HepG2 (cell line): ENCODE data around the gene SLC25A45. TPM values are rescaled to one million over a fixed set of nuclear protein-coding genes. Genes with fewer than 3 reads are reported as not detected.

Source experiments
- AGO2 ChIP-seq: fragments of 200-400 bp; formaldehyde crosslinking; optimal IDR thresholded peaks from 2 replicates; pipeline ENCODE3; 2017; ENCODE audit warnings: mild to moderate bottlenecking, low read depth, low read length, moderate library complexity
- BHLHE40 ChIP-seq: IDR thresholded peaks from 2 replicates; pipeline ENCODE4 v1.6.1; 2011; ENCODE audit warnings: low read length, improper control_type of control experiment
- CEBPG ChIP-seq: IDR thresholded peaks from 2 replicates; pipeline ENCODE4 v1.6.1; 2016
- KAT7 ChIP-seq: IDR thresholded peaks from 2 replicates; pipeline ENCODE4 v1.6.1; 2018; ENCODE audit warnings: borderline replicate concordance, missing compliant biosample characterization
- KMT2A ChIP-seq: sonication (generic); formaldehyde crosslinking; IDR thresholded peaks from 2 replicates; pipeline ENCODE4 v1.4.0; 2020; ENCODE audit warnings: missing genetic modification reagents
- MXD1 ChIP-seq: sonication (generic); formaldehyde crosslinking; IDR thresholded peaks from 2 replicates; pipeline ENCODE4 v1.4.0; 2020; ENCODE audit warnings: mild to moderate bottlenecking, missing genetic modification reagents
- MXD3 ChIP-seq: IDR thresholded peaks from 2 replicates; pipeline ENCODE4 v1.6.1; 2016; ENCODE audit warnings: mild to moderate bottlenecking, missing biosample characterization, missing genetic modification reagents
- PLRG1 ChIP-seq: fragments of 450-650 bp; conservative IDR thresholded peaks from 2 replicates; pipeline ENCODE4 v1.6.1; 2016
- POLR2G ChIP-seq: fragments of 200-400 bp; formaldehyde crosslinking; IDR thresholded peaks from 2 replicates; pipeline ENCODE4 v1.6.1; 2018; ENCODE audit warnings: mild to moderate bottlenecking, low read depth, low read length, moderate library complexity
- RBFOX2 ChIP-seq: fragments of 200-400 bp; formaldehyde crosslinking; IDR thresholded peaks from 2 replicates; pipeline ENCODE4 v1.6.1; 2017; ENCODE audit warnings: low read depth, mild to moderate bottlenecking, low read length
- SMAD1 ChIP-seq: sonication (generic); formaldehyde crosslinking; IDR thresholded peaks from 2 replicates; pipeline ENCODE4 v1.4.0; 2020; ENCODE audit warnings: missing genetic modification reagents, low read depth, mild to moderate bottlenecking, borderline replicate concordance
- SSRP1 ChIP-seq: IDR thresholded peaks from 2 replicates; pipeline ENCODE4 v1.6.1; 2016; ENCODE audit warnings: control low read depth
- TGIF2 ChIP-seq: IDR thresholded peaks from 2 replicates; pipeline ENCODE4 v1.6.1; 2016; ENCODE audit warnings: control low read depth, missing compliant biosample characterization
- U2AF1 ChIP-seq: fragments of 200-400 bp; formaldehyde crosslinking; optimal IDR thresholded peaks from 2 replicates; pipeline ENCODE3; 2017; ENCODE audit warnings: mild to moderate bottlenecking, low read depth, low read length
- YEATS2 ChIP-seq: sonication (generic); formaldehyde crosslinking; IDR thresholded peaks from 2 replicates; pipeline ENCODE4 v1.4.0; 2020; ENCODE audit warnings: missing genetic modification reagents, borderline replicate concordance
- ZC3H4 ChIP-seq: sonication (generic); formaldehyde crosslinking; IDR thresholded peaks from 2 replicates; pipeline ENCODE4 v1.4.0; 2020; ENCODE audit warnings: missing genetic modification reagents, borderline replicate concordance
- ZFY ChIP-seq: sonication (generic); formaldehyde crosslinking; IDR thresholded peaks from 2 replicates; pipeline ENCODE4 v1.4.0; 2020; ENCODE audit warnings: missing genetic modification reagents
- ZNF251 ChIP-seq: sonication (generic); formaldehyde crosslinking; IDR thresholded peaks from 2 replicates; pipeline ENCODE4 v1.9.0; 2021; ENCODE audit warnings: mild to moderate bottlenecking, missing genetic modification reagents
- ZNF263 ChIP-seq: sonication (generic); formaldehyde crosslinking; IDR thresholded peaks from 2 replicates; pipeline ENCODE4 v1.4.0; 2020; ENCODE audit warnings: missing genetic modification reagents
- ZNF292 ChIP-seq: sonication (generic); formaldehyde crosslinking; IDR thresholded peaks from 2 replicates; pipeline ENCODE4 v1.8.1; 2022; ENCODE audit warnings: mild to moderate bottlenecking, low read depth, missing genetic modification reagents, borderline replicate concordance
- ZNF546 ChIP-seq: sonication (generic); formaldehyde crosslinking; conservative IDR thresholded peaks from 2 replicates; pipeline ENCODE4 v1.8.1; 2023; ENCODE audit warnings: mild to moderate bottlenecking, missing genetic modification reagents
- ZNF562 ChIP-seq: sonication (generic); formaldehyde crosslinking; IDR thresholded peaks from 2 replicates; pipeline ENCODE4 v1.8.0; 2022; ENCODE audit warnings: missing genetic modification reagents, borderline replicate concordance
- ZNF792 ChIP-seq: IDR thresholded peaks from 2 replicates; pipeline ENCODE4 v1.6.1; 2016
- ZNF891 ChIP-seq: sonication (generic); formaldehyde crosslinking; IDR thresholded peaks from 2 replicates; pipeline ENCODE4 v1.5.0; 2020; ENCODE audit warnings: mild to moderate bottlenecking, missing genetic modification reagents
- polyA plus RNA-seq, 8 experiments: library from polyadenylated mRNA; depleted of rRNA in 3 of 8; stranded (reverse) in 7 of 8; unstranded in 1 of 8; fragments of >200 nt; fragmentation: Illumina TruSeq in 4 of 8; extraction: Trizol in 4 of 8; gene quantifications; 2 replicates each; pipeline versions ENCODE4 v1.2.1 to v1.2.3, GENCODE V29; 2011 to 2016; ENCODE audit warnings: low read depth in 4 of 8, missing spikeins in 1 of 8, mixed read lengths in 1 of 8; ENCODE audit not compliant: insufficient read depth in 1 of 8
- total RNA-seq, 5 experiments: library from RNA; depleted of rRNA; stranded (reverse); fragments of >200 nt; fragmentation: Illumina TruSeq; extraction: Trizol; gene quantifications; 2 replicates each; pipeline ENCODE4 v1.2.3, GENCODE V29; 2016; ENCODE audit warnings: low read depth in 1 of 5
- TF ChIP-seq, protein P1 (sequence below): sonication (generic); formaldehyde crosslinking; IDR thresholded peaks from 2 replicates; pipeline ENCODE4 v1.4.0; 2020; ENCODE audit warnings: mild to moderate bottlenecking, missing genetic modification reagents
- TF ChIP-seq, protein P2 (sequence below): sonication (generic); formaldehyde crosslinking; IDR thresholded peaks from 2 replicates; pipeline ENCODE4 v1.8.0; 2022; ENCODE audit warnings: mild to moderate bottlenecking, missing genetic modification reagents; ENCODE audit not compliant: insufficient replicate concordance

The SLC25A45 gene
- total and polyA plus RNA-seq, 2 of the 13 experiments (the other 11 are each of a cell fraction or from before 2014, with no cell fraction given), result 1.2 to 3.4 TPM

DNA sequence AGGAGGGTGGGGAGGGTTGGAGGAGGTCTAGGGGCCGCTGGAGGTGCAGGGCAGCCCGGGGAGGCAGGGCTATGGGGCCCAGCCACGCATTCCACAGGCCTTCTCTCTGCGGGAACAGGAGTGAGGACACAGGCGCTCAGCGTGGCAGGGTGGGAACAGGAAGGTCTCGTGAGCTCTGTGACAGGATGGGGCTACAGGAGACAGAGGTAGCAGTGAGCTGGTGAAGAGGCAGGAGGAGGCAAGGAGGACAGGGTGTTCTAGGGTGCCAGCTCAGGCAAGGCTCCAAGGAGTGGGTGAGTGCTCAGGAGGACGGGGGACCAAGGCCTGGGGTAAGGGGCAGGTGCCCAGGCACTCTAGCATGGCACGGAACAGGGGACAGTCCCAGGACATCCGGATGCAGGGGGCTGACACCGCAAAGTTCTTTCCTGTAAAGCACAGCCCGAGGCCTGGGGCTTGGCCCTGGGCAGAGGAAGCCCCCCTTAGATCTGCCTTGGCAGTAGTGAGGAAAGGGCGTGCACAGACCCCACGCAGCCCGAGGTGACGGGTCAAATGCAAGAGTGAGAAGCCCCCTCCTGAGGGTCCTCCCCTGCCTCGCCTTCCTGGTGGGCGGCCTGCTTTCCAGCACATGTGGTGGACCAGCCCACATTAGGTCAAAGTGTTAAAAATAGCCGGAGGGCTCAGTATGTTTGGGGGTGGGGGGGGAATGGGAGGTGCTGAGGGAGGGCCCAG is 35.4 kb upstream of the SLC25A45 start (continued):
- TF ChIP-seq RBFOX2, result peak; percentile 73
- no peak; the same call in 1 of the 2 replicates for TF ChIP-seq ZNF891 (CRISPR knock-in tag)
- TF ChIP-seq, protein P1, sequence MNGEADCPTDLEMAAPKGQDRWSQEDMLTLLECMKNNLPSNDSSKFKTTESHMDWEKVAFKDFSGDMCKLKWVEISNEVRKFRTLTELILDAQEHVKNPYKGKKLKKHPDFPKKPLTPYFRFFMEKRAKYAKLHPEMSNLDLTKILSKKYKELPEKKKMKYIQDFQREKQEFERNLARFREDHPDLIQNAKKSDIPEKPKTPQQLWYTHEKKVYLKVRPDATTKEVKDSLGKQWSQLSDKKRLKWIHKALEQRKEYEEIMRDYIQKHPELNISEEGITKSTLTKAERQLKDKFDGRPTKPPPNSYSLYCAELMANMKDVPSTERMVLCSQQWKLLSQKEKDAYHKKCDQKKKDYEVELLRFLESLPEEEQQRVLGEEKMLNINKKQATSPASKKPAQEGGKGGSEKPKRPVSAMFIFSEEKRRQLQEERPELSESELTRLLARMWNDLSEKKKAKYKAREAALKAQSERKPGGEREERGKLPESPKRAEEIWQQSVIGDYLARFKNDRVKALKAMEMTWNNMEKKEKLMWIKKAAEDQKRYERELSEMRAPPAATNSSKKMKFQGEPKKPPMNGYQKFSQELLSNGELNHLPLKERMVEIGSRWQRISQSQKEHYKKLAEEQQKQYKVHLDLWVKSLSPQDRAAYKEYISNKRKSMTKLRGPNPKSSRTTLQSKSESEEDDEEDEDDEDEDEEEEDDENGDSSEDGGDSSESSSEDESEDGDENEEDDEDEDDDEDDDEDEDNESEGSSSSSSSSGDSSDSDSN (CRISPR knock-in tag), result peak; percentile 73; the same call in 1 of the 2 replicates
- peak; percentile 59 for TF ChIP-seq BHLHE40
- TF ChIP-seq ZNF792, result 0 out of 2 replicates have a peak, but pooled peaks have one; percentile 0
- TF ChIP-seq U2AF1, result peak; percentile 32
- TF ChIP-seq SSRP1 (CRISPR knock-in tag), result 0 out of 2 replicates have a peak, but pooled peaks have one; percentile 1
- TF ChIP-seq ZNF292 (CRISPR knock-in tag), result no peak; the same call in 1 of the 2 replicates
- TF ChIP-seq KAT7, result 0 out of 2 replicates have a peak, but pooled peaks have one; percentile 7
- no peak for TF ChIP-seq PLRG1
- TF ChIP-seq ZFY (CRISPR knock-in tag), result peak; percentile 27; the same call in 1 of the 2 replicates
- TF ChIP-seq ZC3H4, result peak; percentile 30; the same call in 1 of the 2 replicates
- 0 out of 2 replicates have a peak, but pooled peaks have one; percentile 62 for TF ChIP-seq ZNF251 (CRISPR knock-in tag)
- TF ChIP-seq CEBPG (CRISPR knock-in tag), result no peak
- peak; percentile 11; the same call in 1 of the 2 replicates for TF ChIP-seq MXD3 (CRISPR knock-in tag)
- 0 out of 2 replicates have a peak, but pooled peaks have one; percentile 20 for TF ChIP-seq YEATS2
- TF ChIP-seq, protein P2, sequence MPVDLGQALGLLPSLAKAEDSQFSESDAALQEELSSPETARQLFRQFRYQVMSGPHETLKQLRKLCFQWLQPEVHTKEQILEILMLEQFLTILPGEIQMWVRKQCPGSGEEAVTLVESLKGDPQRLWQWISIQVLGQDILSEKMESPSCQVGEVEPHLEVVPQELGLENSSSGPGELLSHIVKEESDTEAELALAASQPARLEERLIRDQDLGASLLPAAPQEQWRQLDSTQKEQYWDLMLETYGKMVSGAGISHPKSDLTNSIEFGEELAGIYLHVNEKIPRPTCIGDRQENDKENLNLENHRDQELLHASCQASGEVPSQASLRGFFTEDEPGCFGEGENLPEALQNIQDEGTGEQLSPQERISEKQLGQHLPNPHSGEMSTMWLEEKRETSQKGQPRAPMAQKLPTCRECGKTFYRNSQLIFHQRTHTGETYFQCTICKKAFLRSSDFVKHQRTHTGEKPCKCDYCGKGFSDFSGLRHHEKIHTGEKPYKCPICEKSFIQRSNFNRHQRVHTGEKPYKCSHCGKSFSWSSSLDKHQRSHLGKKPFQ (CRISPR knock-in tag), result peak; percentile 38
- TF ChIP-seq ZNF546, result 0 out of 2 replicates have a peak, but pooled peaks have one; percentile 7
- 0 out of 2 replicates have a peak, but pooled peaks have one; percentile 49 for TF ChIP-seq SMAD1 (CRISPR knock-in tag)
- TF ChIP-seq ZNF263 (CRISPR knock-in tag), result peak; percentile 11; the same call in 1 of the 2 replicates
- TF ChIP-seq POLR2G, result 0 out of 2 replicates have a peak, but pooled peaks have one; percentile 33
- no peak for TF ChIP-seq ZNF562
- TF ChIP-seq AGO2, result peak; percentile 87
- no peak for TF ChIP-seq MXD1
- 0 out of 2 replicates have a peak, but pooled peaks have one; percentile 32 for TF ChIP-seq KMT2A (CRISPR knock-in tag)
- TF ChIP-seq TGIF2, result no peak
